K562 (cell line): ENCODE measurements around the gene CFAP300. TPM values are rescaled to one million over a fixed set of nuclear protein-coding genes. Genes with fewer than 3 reads are reported as not detected.

Experiments
- ATAC-seq: fragments of 200-7000 bp; cut with Tn5 transposase; 3 replicates; pipeline ENCODE4 v1.9.1; 2020; ENCODE audit warnings: moderate library complexity
- BruUV-seq: library from RNA; stranded (reverse); fragments of 400-500 nt; replicated peaks from 2 replicates; lab custom pipeline; 2021; lab: Mats Ljungman, UMichigan
- CTCF ChIA-PET: fragments of 300-600 bp; formaldehyde crosslinking; extraction: SDS; loops from one replicate; lab custom pipeline; 2021; ENCODE audit warnings: low intra/inter-chr PET ratio; lab: Yijun Ruan, JAX
- POLR2A ChIA-PET: fragments of 300-600, 350-650 bp; sonication (Branson Sonifier 250); formaldehyde crosslinking; extraction: SDS; loops from one replicate; lab custom pipeline; 2021; ENCODE audit warnings: antibody characterized with exemption, inconsistent platforms; lab: Yijun Ruan, JAX
- DNase-seq, 4 experiments: peaks; one replicate each; pipeline versions ENCODE4 v3.0.0 to v3.0.0-alpha.2; 2011 to 2018; ENCODE audit warnings: low spot score in 3 of 4, mixed read lengths in 3 of 4; ENCODE audit errors: extremely low read depth in 1 of 4
- FAIRE-seq: peaks from 2 replicates; lab custom pipeline; 2011; peaks lifted over from hg19 to GRCh38; lab: Jason Lieb, UNC
- H2AFZ ChIP-seq: 2 replicates; pipeline ENCODE4 v1.6.0; 2011; ENCODE audit warnings: low read depth, low read length, control low read depth, inconsistent platforms
- H3K27ac ChIP-seq: fragments of 200-600 bp; 3 replicates; pipeline ENCODE4 v1.8.0; 2011; ENCODE audit warnings: low read depth, mild to moderate bottlenecking, control low read depth, inconsistent platforms, low read length, moderate library complexity, mixed read lengths; ENCODE audit errors: extremely low read depth
- H3K27me3 ChIP-seq, 2 experiments: fragments of 300-600 bp in 1 of 2; 2 replicates in 1 of 2; 3 replicates in 1 of 2; pipeline versions ENCODE4 v1.6.0 to v1.8.0; 2011; ENCODE audit warnings: inconsistent platforms in 2 of 2, low read length in 2 of 2, mild to moderate bottlenecking in 1 of 2, mixed read lengths in 1 of 2, moderate library complexity in 1 of 2; ENCODE audit not compliant: control insufficient read depth in 2 of 2, insufficient read depth in 2 of 2
- H3K36me3 ChIP-seq: fragments of 300-600 bp; 3 replicates; pipeline ENCODE4 v1.8.0; 2011; ENCODE audit warnings: mild to moderate bottlenecking, low read length, inconsistent platforms; ENCODE audit not compliant: control insufficient read depth, insufficient read depth
- H3K4me1 ChIP-seq, 2 experiments: fragments of 200-600 bp in 1 of 2; replicated peaks in 1 of 2; 2 replicates in 1 of 2; 3 replicates in 1 of 2; pipeline versions ENCODE4 v1.5.1 to v1.8.0; 2011; ENCODE audit warnings: inconsistent platforms in 2 of 2, low read length in 2 of 2, mild to moderate bottlenecking in 1 of 2, mixed read lengths in 1 of 2, moderate library complexity in 1 of 2; ENCODE audit not compliant: control insufficient read depth in 2 of 2, insufficient read depth in 2 of 2
- H3K4me2 ChIP-seq: 2 replicates; pipeline ENCODE4 v1.6.1; 2011; ENCODE audit warnings: low read length, control low read depth, inconsistent platforms, mixed read lengths; ENCODE audit not compliant: insufficient read depth
- H3K4me3 ChIP-seq: fragments of 200-600 bp; sonication (generic), shearing (Covaris generic); 2 replicates; pipeline ENCODE4 v1.5.1; 2016; ENCODE audit warnings: control low read depth, inconsistent platforms
- H3K79me2 ChIP-seq: fragments of 200-600 bp; 3 replicates; pipeline ENCODE4 v1.8.0; 2011; ENCODE audit warnings: low read length, inconsistent platforms; ENCODE audit not compliant: control insufficient read depth, insufficient read depth
- H3K9ac ChIP-seq, 2 experiments: 2 replicates each; pipeline versions ENCODE4 v1.6.0 to v1.6.1; 2011; ENCODE audit warnings: low read depth in 2 of 2, low read length in 2 of 2, control low read depth in 1 of 2, inconsistent platforms in 1 of 2, mild to moderate bottlenecking in 1 of 2, mixed read lengths in 1 of 2; ENCODE audit not compliant: insufficient read depth in 1 of 2
- H3K9me1 ChIP-seq: one replicate; pipeline ENCODE4 v1.6.0; 2011; ENCODE audit warnings: inconsistent platforms, mild to moderate bottlenecking, low read length, moderate library complexity; ENCODE audit not compliant: control insufficient read depth, insufficient read depth
- H3K9me3 ChIP-seq: replicated peaks from 2 replicates; pipeline ENCODE4 v1.5.1; 2011; ENCODE audit warnings: low read depth, low read length, inconsistent platforms; ENCODE audit not compliant: control insufficient read depth, insufficient read depth
- H4K20me1 ChIP-seq: replicated peaks from 2 replicates; pipeline ENCODE4 v1.6.1; 2011; ENCODE audit warnings: low read length, inconsistent platforms, mixed read lengths; ENCODE audit not compliant: control insufficient read depth, insufficient read depth
- HNRNPL ChIP-seq: fragments of 200-400 bp; formaldehyde crosslinking; IDR thresholded peaks from 2 replicates; pipeline ENCODE4 v1.6.1; 2017; ENCODE audit warnings: low read depth, mild to moderate bottlenecking, low read length
- MLX ChIP-seq, 2 experiments: fragments of 450-650 bp in 1 of 2; sonication (generic) in 1 of 2; formaldehyde crosslinking; conservative IDR thresholded peaks; 2 replicates each; pipeline versions ENCODE4 v1.4.0 to v1.8.1; 2020 to 2022; ENCODE audit warnings: mild to moderate bottlenecking in 1 of 2, missing genetic modification reagents in 1 of 2
- MXI1 ChIP-seq: IDR thresholded peaks from 2 replicates; pipeline ENCODE4 v1.6.1; 2011; ENCODE audit warnings: low read depth, mild to moderate bottlenecking, improper control_type of control experiment, low read length
- ZNF316 ChIP-seq: fragments of 450-650 bp; IDR thresholded peaks from 2 replicates; pipeline ENCODE4 v1.6.1; 2016
- WGBS: fragments of 100-300 bp; shearing (Covaris generic); methylation state at CpG from one replicate; pipeline ENCODE4 v1.1.6; 2016; ENCODE audit warnings: low coverage, mixed read lengths; ENCODE audit not compliant: insufficient coverage; ENCODE audit errors: missing lambda C conversion rate; 5-methylcytosine and 5-hydroxymethylcytosine counted together
- in situ Hi-C: fragments of 300-500 bp; cut with MboI; formaldehyde crosslinking; loops from 4 replicates; pipeline ENCODE4 v1.15.0; 2018; ENCODE audit warnings: inconsistent platforms, mixed read lengths
- intact Hi-C: fragments of 100-400 bp; cut with micrococcal nuclease; formaldehyde crosslinking; loops from 2 replicates; pipeline ENCODE4 v1.14.2; 2022
- polyA plus RNA-seq, 8 experiments: library from polyadenylated mRNA; depleted of rRNA in 4 of 8; stranded (reverse) in 5 of 8; unstranded in 3 of 8; fragments of >200 nt; fragmentation: Nextera tagmentation in 2 of 8; fragmentation: Illumina TruSeq in 1 of 8; extraction: Ambion mirVana in 2 of 8; extraction: Trizol in 1 of 8; gene quantifications; 2 replicates each; pipeline versions ENCODE4 v1.2.1 to v1.2.3, GENCODE V29; 2011 to 2014; ENCODE audit warnings: inconsistent platforms in 1 of 8, missing spikeins in 1 of 8
- total RNA-seq, 7 experiments: library from RNA; depleted of rRNA in 6 of 7; stranded (reverse); fragments of >200 nt in 6 of 7; fragmentation: Illumina TruSeq in 2 of 7; extraction: Trizol in 2 of 7; gene quantifications; 2 replicates each; pipeline versions ENCODE4 v1.2.1 to v1.2.3, GENCODE V29; 2011 to 2021; ENCODE audit warnings: low replicate concordance in 1 of 7

CFAP300 gene
- total and polyA plus RNA-seq, 9 of the 15 experiments (the other 6 are each of a cell fraction or from before 2014, with no cell fraction given) = not detected

- Histone ChIP-seq H3K4me1 (no peaks in the 10 kb centered on the region), H4K20me1 (no peaks in the 10 kb centered on the region), H3K36me3 (no peaks in the 10 kb centered on the region), H2AFZ (no peak overlapping the region), H3K4me3 (no peak overlapping the region), H3K9me3 (no peaks in the 10 kb centered on the region), H3K27me3 (no peaks in the 10 kb centered on the region), H3K9ac (no peak overlapping the region), H3K27ac (no peak overlapping the region), H3K4me2 (no peak overlapping the region), H3K79me2 (no peaks in the 10 kb centered on the region), H3K9me1 (no peaks in the 10 kb centered on the region)
- in situ Hi-C loops = no loop called here
- 0% methylated on average over 3 of the region's 3 CpGs for WGBS
- intact Hi-C loops = no loop called here
- no peak for ATAC-seq
- ChIA-PET POLR2A (no interaction called here), CTCF (no interaction called here)
- no peak for FAIRE-seq
- BruUV-seq = no TSS peak
- TF ChIP-seq MLX (CRISPR knock-in tag; conservative IDR thresholded peaks at IDR 0.05) (no peak), ZNF316 (0 out of 2 replicates have a peak, but pooled peaks have one; percentile 6)
- no peak for DNase-seq
Observed at GRCh38 chr11:102017026-102017425, 30.2 kb upstream of the CFAP300 start.

- in situ Hi-C loops = no loop called here
- Histone ChIP-seq H3K27ac (no peak overlapping the region), H3K27me3 (no peaks in the 10 kb centered on the region), H3K9ac (no peak overlapping the region), H3K79me2 (no peaks in the 10 kb centered on the region), H3K4me3 (no peak overlapping the region), H3K4me1 (no peaks in the 10 kb centered on the region), H3K4me2 (no peak overlapping the region), H3K36me3 (no peaks in the 10 kb centered on the region), H3K9me3 (no peaks in the 10 kb centered on the region), H3K9me1 (no peaks in the 10 kb centered on the region), H4K20me1 (no peaks in the 10 kb centered on the region), H2AFZ (no peak overlapping the region)
- FAIRE-seq (no peak), ATAC-seq (no peak), DNase-seq (no peak)
- BruUV-seq = no TSS peak
- ChIA-PET POLR2A (interaction anchor here (0.8 kb wide), 1 partner anchor 11 kb away, joined by 3 read pairs; no protein-coding TSS in a partner anchor), CTCF (no interaction called here)
- intact Hi-C loops = no loop called here
- 2% methylated on average over 4 of the region's 4 CpGs for WGBS
- TF ChIP-seq HNRNPL = no peak
- TF ChIP-seq MXI1 = no peak
Observed at GRCh38 chr11:102026217-102026616, 21.0 kb upstream of the CFAP300 start.
